Cardiac fibroblast (primary cell): ENCODE results near the gene ARSG.
"Not testable (repeated sequence)": the region's sequence is repeated elsewhere in the genome, so short reads cannot be mapped to it uniquely, and the experiment has no call there.

Source experiments
- DNase-seq, 2 donors: peaks; one replicate each; pipeline versions ENCODE4 v3.0.0 to v3.0.0-alpha.2; 2010; ENCODE audit warnings: low read depth in 2 of 2
- H3K4me3 ChIP-seq, 2 donors: replicated peaks in 1 of 2; 1 replicate in 1 of 2; 2 replicates in 1 of 2; pipeline ENCODE4 v1.5.1; 2011; ENCODE audit warnings: low read depth in 2 of 2, low read length in 2 of 2, mild to moderate bottlenecking in 2 of 2, moderate library complexity in 1 of 2
- CTCF ChIP-seq: IDR thresholded peaks from one replicate; pipeline ENCODE4 v1.5.1; 2011; ENCODE audit warnings: low read depth, mild to moderate bottlenecking, low read length, inconsistent platforms

The ARSG gene

GRCh38 chr17:68263101-68263681 is 28.1 kb upstream of the ARSG start:
- TF ChIP-seq CTCF: peak; percentile 47
- H3K4me3 ChIP-seq: not testable (repeated sequence)
- DNase-seq: peak; percentile 58 to 78

GRCh38 chr17:68265833-68266232 is 25.5 kb upstream of the ARSG start:
- DNase-seq: peak in 1 of 2 donors; percentile 21
- H3K4me3 ChIP-seq: not testable (repeated sequence)

GRCh38 chr17:68273722-68274121 is 17.6 kb upstream of the ARSG start:
- DNase-seq: no peak
- no peak overlapping the region for H3K4me3 ChIP-seq
- TF ChIP-seq CTCF: no peak

GRCh38 chr17:68276339-68276738 is 15.0 kb upstream of the ARSG start:
- not testable (repeated sequence) for DNase-seq, H3K4me3 ChIP-seq

- no peak for TF ChIP-seq CTCF
- DNase-seq: no peak
- no peak overlapping the region for H3K4me3 ChIP-seq
Observed at GRCh38 chr17:68277807-68278206, 13.5 kb upstream of the ARSG start.

GRCh38 chr17:68281965-68282364 is 9.3 kb upstream of the ARSG start:
- DNase-seq: not testable (repeated sequence)

GRCh38 chr17:68288375-68288774 is 2.9 kb upstream of the ARSG start:
- peak in 1 of 2 donors; percentile 36 for DNase-seq
- H3K4me3 ChIP-seq: no peak overlapping the region
- TF ChIP-seq CTCF: no peak

More at GRCh38 chr17:68281965-68282364, 9.3 kb upstream of the ARSG start:
- H3K4me3 ChIP-seq: not testable (repeated sequence)

- H3K4me3 ChIP-seq: no peak overlapping the region
- TF ChIP-seq CTCF: no peak
- DNase-seq: no peak
Observed at GRCh38 chr17:68288804-68289203, 2.5 kb upstream of the ARSG start.

- TF ChIP-seq CTCF: no peak
Observed at GRCh38 chr17:68289473-68289872, 1.8 kb upstream of the ARSG start.

More at GRCh38 chr17:68289473-68289872, 1.8 kb upstream of the ARSG start:
- H3K4me3 ChIP-seq: no peak overlapping the region
- DNase-seq: no peak
